Measurements from ENCODE around the gene C20orf96.
A peak's percentile ranks its signal among the peaks of the same experiment; 100 is the strongest.

The C20orf96 gene

GRCh38 chr20:312067-312466 lies 21.5 kb upstream of the C20orf96 start:
- FAIRE-seq: no peak

GRCh38 chr20:311609-312008 lies 21.1 kb upstream of the C20orf96 start:
- FAIRE-seq (no peak), DNase-seq (ENCODE audit: insufficient read length, low spot score) (no peak)
- TF ChIP-seq POU2F2 (IDR thresholded peaks at IDR 0.05; ENCODE audit: low read depth, low read length): no peak
- no peak for TF ChIP-seq PAX5 (IDR thresholded peaks at IDR 0.05; ENCODE audit: insufficient read depth, low read length, severe bottlenecking)
- TF ChIP-seq TAF1 (IDR thresholded peaks at IDR 0.05; ENCODE audit: low read depth, low read length): no peak
- no peak for TF ChIP-seq POLR2A (IDR thresholded peaks at IDR 0.05; ENCODE audit: low read depth, low read length)
- no peak for TF ChIP-seq SPI1 (IDR thresholded peaks at IDR 0.05; ENCODE audit: low read depth, low read length)
- no peak for TF ChIP-seq POLR2AphosphoS5 (IDR thresholded peaks at IDR 0.05; ENCODE audit: low read depth, low read length)

More at GRCh38 chr20:312067-312466, 21.5 kb upstream of the C20orf96 start:
- DNase-seq (ENCODE audit: insufficient read length, low spot score): no peak
- no peak for TF ChIP-seq PAX5 (IDR thresholded peaks at IDR 0.05; ENCODE audit: insufficient read depth, low read length, severe bottlenecking)
- TF ChIP-seq POU2F2 (IDR thresholded peaks at IDR 0.05; ENCODE audit: low read depth, low read length): no peak
- no peak for TF ChIP-seq POLR2AphosphoS5 (IDR thresholded peaks at IDR 0.05; ENCODE audit: low read depth, low read length)
- TF ChIP-seq POLR2A (IDR thresholded peaks at IDR 0.05; ENCODE audit: low read depth, low read length): no peak
- no peak for TF ChIP-seq SPI1 (IDR thresholded peaks at IDR 0.05; ENCODE audit: low read depth, low read length)
- no peak for TF ChIP-seq TAF1 (IDR thresholded peaks at IDR 0.05; ENCODE audit: low read depth, low read length)

DNA sequence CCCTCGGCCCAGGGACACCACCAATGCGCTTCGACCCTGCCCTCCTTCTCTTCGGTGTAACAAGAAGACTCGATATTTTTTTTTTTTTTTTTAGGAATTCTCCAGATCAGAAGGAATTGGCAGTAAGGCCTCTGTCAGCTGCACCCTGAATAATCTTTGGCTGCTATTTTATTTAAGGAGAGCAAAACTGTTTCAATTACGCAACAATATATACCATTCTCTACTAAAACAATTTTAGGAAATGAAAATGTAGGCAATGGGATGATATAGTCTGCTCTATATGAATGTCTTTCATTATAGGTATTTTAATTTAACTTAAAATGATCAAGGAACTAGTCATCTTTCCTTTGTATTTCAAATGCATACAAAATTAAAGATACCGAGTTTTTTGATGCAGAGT lies 20.1 kb upstream of the C20orf96 start:
- TF ChIP-seq TAF1 (IDR thresholded peaks at IDR 0.05; ENCODE audit: low read depth, low read length) (no peak), SPI1 (IDR thresholded peaks at IDR 0.05; ENCODE audit: low read depth, low read length) (no peak), PAX5 (IDR thresholded peaks at IDR 0.05; ENCODE audit: insufficient read depth, low read length, severe bottlenecking) (no peak), POLR2AphosphoS5 (IDR thresholded peaks at IDR 0.05; ENCODE audit: low read depth, low read length) (no peak), POU2F2 (IDR thresholded peaks at IDR 0.05; ENCODE audit: low read depth, low read length) (no peak), POLR2A (IDR thresholded peaks at IDR 0.05; ENCODE audit: low read depth, low read length) (no peak)
- DNase-seq (ENCODE audit: insufficient read length, low spot score) (no peak), FAIRE-seq (no peak)

- TF ChIP-seq SPI1 (IDR thresholded peaks at IDR 0.05; ENCODE audit: low read depth, low read length) (no peak), TAF1 (IDR thresholded peaks at IDR 0.05; ENCODE audit: low read depth, low read length) (no peak)
- peak; percentile 92 for FAIRE-seq
- DNase-seq (ENCODE audit: insufficient read length, low spot score): peak; percentile 92
Observed at GRCh38 chr20:309841-310644, 19.5 kb upstream of the C20orf96 start.

DNA sequence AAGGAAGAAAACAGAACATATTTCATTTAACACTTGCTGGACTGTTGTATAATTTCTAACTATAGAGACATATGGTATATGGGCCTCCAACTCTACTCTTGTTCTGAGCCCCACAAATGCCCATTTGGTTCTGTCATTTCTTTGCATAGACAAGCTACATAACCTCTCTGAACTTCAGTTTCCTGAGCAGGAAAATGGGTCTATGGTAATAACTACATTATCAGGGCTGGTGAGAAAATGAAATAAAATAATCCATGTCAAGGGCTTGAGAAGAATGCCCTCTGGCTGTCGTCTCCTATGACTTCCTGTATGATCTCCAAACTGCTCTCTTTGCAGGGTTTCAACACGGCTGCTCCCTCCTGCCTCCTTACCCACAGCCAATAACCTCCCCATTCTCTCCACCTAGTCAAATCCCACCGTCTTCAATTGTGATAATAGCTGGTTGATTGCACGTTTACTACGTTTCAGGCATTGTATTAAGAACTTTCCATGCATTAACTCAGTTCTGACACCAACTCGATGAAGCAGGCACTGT lies 18.8 kb upstream of the C20orf96 start:
- no peak for TF ChIP-seq TAF1 (IDR thresholded peaks at IDR 0.05; ENCODE audit: low read depth, low read length)
- TF ChIP-seq POU2F2 (IDR thresholded peaks at IDR 0.05; ENCODE audit: low read depth, low read length): no peak
- TF ChIP-seq POLR2A (IDR thresholded peaks at IDR 0.05; ENCODE audit: low read depth, low read length): no peak
- TF ChIP-seq PAX5 (IDR thresholded peaks at IDR 0.05; ENCODE audit: insufficient read depth, low read length, severe bottlenecking): no peak
- no peak for TF ChIP-seq POLR2AphosphoS5 (IDR thresholded peaks at IDR 0.05; ENCODE audit: low read depth, low read length)
- DNase-seq (ENCODE audit: insufficient read length, low spot score) (no peak), FAIRE-seq (peak; percentile 35)

DNA sequence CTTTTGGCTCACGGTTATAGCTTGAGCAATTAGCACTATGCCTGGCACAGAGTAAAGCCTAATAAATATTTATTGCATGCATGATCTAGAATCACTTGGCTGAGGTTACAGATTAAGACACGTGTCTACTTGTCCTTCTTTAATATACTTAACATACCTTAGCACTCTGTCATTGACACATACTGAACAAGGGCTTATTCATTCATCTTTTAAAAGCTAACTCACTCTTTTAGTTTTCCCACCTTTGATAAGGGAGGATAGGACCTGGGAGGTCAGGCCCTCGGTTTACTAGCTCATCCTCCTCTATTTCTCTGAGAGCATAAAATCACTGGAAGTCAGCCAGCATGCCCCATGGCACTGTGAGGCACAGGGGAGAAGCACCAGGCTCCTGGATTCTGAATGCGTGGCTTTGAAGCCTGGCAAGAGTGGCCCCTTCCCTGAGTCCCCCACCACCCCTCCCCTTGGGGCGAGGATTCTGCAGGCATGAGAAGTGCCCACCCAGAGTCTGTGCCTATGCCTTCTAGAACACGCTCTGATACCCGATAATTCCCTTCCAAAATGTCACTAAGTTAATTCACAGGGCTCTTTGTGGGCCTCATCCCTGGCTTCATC lies 18.0 kb upstream of the C20orf96 start:
- no peak for DNase-seq (ENCODE audit: insufficient read length, low spot score)
- no peak for TF ChIP-seq POLR2A (IDR thresholded peaks at IDR 0.05; ENCODE audit: low read depth, low read length)
- no peak for TF ChIP-seq POLR2AphosphoS5 (IDR thresholded peaks at IDR 0.05; ENCODE audit: low read depth, low read length)
- no peak for TF ChIP-seq PAX5 (IDR thresholded peaks at IDR 0.05; ENCODE audit: insufficient read depth, low read length, severe bottlenecking)
- no peak for TF ChIP-seq SPI1 (IDR thresholded peaks at IDR 0.05; ENCODE audit: low read depth, low read length)
- no peak for TF ChIP-seq TAF1 (IDR thresholded peaks at IDR 0.05; ENCODE audit: low read depth, low read length)
- TF ChIP-seq POU2F2 (IDR thresholded peaks at IDR 0.05; ENCODE audit: low read depth, low read length): no peak
- FAIRE-seq: no peak

DNA sequence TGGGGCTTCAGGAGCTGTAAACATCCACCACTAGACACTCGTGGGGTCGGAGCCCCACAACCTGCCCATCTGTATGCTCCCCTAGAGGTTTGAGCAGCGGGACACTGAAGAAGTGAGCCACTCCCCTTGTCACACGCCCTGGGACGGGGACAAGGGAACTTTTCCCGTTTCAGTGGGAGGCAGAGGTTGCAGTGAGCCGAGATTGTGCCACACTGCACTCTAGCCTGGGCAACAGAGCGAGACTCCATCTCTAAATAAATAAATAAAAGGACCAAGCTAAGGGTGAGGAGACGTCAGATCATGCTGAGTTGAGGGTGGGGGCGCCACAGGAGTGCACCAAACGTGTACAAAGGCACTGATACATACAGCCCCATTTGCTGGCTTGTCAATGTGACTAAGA lies 15.2 kb upstream of the C20orf96 start:
- FAIRE-seq: no peak
- DNase-seq (ENCODE audit: insufficient read length, low spot score): no peak
- no peak for TF ChIP-seq POLR2AphosphoS5 (IDR thresholded peaks at IDR 0.05; ENCODE audit: low read depth, low read length)
- no peak for TF ChIP-seq PAX5 (IDR thresholded peaks at IDR 0.05; ENCODE audit: insufficient read depth, low read length, severe bottlenecking)
- TF ChIP-seq POU2F2 (IDR thresholded peaks at IDR 0.05; ENCODE audit: low read depth, low read length): no peak
- no peak for TF ChIP-seq SPI1 (IDR thresholded peaks at IDR 0.05; ENCODE audit: low read depth, low read length)
- TF ChIP-seq POLR2A (IDR thresholded peaks at IDR 0.05; ENCODE audit: low read depth, low read length): no peak

- no peak for FAIRE-seq
- no peak for DNase-seq (ENCODE audit: insufficient read length, low spot score)
- TF ChIP-seq PAX5 (IDR thresholded peaks at IDR 0.05; ENCODE audit: insufficient read depth, low read length, severe bottlenecking) (no peak), POU2F2 (IDR thresholded peaks at IDR 0.05; ENCODE audit: low read depth, low read length) (no peak), POLR2AphosphoS5 (IDR thresholded peaks at IDR 0.05; ENCODE audit: low read depth, low read length) (no peak), SPI1 (IDR thresholded peaks at IDR 0.05; ENCODE audit: low read depth, low read length) (no peak), POLR2A (IDR thresholded peaks at IDR 0.05; ENCODE audit: low read depth, low read length) (no peak), TAF1 (IDR thresholded peaks at IDR 0.05; ENCODE audit: low read depth, low read length) (no peak)
Observed at GRCh38 chr20:301886-302848, 11.6 kb upstream of the C20orf96 start.

Measured in GM12891 (cell line).